Dermis blood vessel endothelial cell (primary cell): ENCODE results near the gene FAM174C. TPM values are rescaled to one million over a fixed set of nuclear protein-coding genes. Genes with fewer than 3 reads are reported as not detected.
"Not testable (repeated sequence)": the region's sequence is repeated elsewhere in the genome, so short reads cannot be mapped to it uniquely, and the experiment has no call there.

Source experiments
- DNase-seq: peaks from one replicate; pipeline ENCODE4 v3.0.0; 2010
- total RNA-seq: library from RNA; depleted of rRNA; stranded (reverse); fragments of >200 nt; gene quantifications from 2 replicates; pipeline ENCODE4 v1.2.3, GENCODE V29; 2014

The FAM174C gene
- total RNA-seq, 1 donor from 2014 or later: 22.0 TPM

GRCh38 chr19:1237754-1238368 lies 37.5 kb upstream of the FAM174C start, which contains the start of gene CBARP:
TSS of gene CBARP (minus strand) at chr19:1238005. CDS start at chr19:1236100, 1,905 bp downstream.
- DNase-seq: peak; percentile 44

GRCh38 chr19:1238369-1239303 lies 36.7 kb upstream of the FAM174C start:
- no peak for DNase-seq

GRCh38 chr19:1239420-1239795 lies 35.9 kb upstream of the FAM174C start:
- DNase-seq: no peak

- peak; percentile 96 for DNase-seq
These were observed 35.3 kb upstream of the FAM174C start for GRCh38 chr19:1239796-1240737.

- no peak for DNase-seq
These were observed 34.4 kb upstream of the FAM174C start for GRCh38 chr19:1240925-1241324.

- peak; percentile 96 for DNase-seq
These were observed 33.8 kb upstream of the FAM174C start, which contains the start of gene ATP5F1D for GRCh38 chr19:1241417-1242095. TSS of gene ATP5F1D (plus strand) at chr19:1241751. CDS start at chr19:1241851, 100 bp downstream.

- peak; percentile 88 for DNase-seq
These were observed 31.3 kb upstream of the FAM174C start for GRCh38 chr19:1243768-1244692.

GRCh38 chr19:1244693-1245451 lies 30.5 kb upstream of the FAM174C start:
- DNase-seq: no peak

- no peak for DNase-seq
These were observed 29.7 kb upstream of the FAM174C start for GRCh38 chr19:1245494-1246264.

- DNase-seq: not testable (repeated sequence)
These were observed 28.9 kb upstream of the FAM174C start for GRCh38 chr19:1246265-1247087.

- no peak for DNase-seq
These were observed 27.6 kb upstream of the FAM174C start for GRCh38 chr19:1247748-1248138.

GRCh38 chr19:1248139-1248785 lies 27.1 kb upstream of the FAM174C start, which contains the start of gene MIDN:
TSS of gene MIDN (plus strand) at chr19:1248583. CDS start at chr19:1250297, 1,714 bp downstream.
- peak; percentile 95 for DNase-seq

GRCh38 chr19:1248786-1249297 lies 26.5 kb upstream of the FAM174C start:
- peak; percentile 82 for DNase-seq

GRCh38 chr19:1249298-1249989 lies 25.9 kb upstream of the FAM174C start:
- peak; percentile 96 for DNase-seq

- no peak for DNase-seq
These were observed 25.3 kb upstream of the FAM174C start for GRCh38 chr19:1249990-1250436.

GRCh38 chr19:1250437-1251260 lies 24.7 kb upstream of the FAM174C start:
- peak; percentile 65 for DNase-seq
